Suprapubic skin (tissue), 4 donors: ENCODE measurements around the gene EPHA4.

Experiments
- POLR2A ChIP-seq, 2 donors: fragments of 450-650 bp; IDR thresholded peaks; one replicate each; pipeline ENCODE4 v1.6.1; 2017; ENCODE audit warnings: antibody characterized with exemption in 2 of 2, mild to moderate bottlenecking in 2 of 2, moderate library complexity in 2 of 2
- POLR2AphosphoS5 ChIP-seq, 3 donors: sonication (generic); formaldehyde crosslinking; IDR thresholded peaks; one replicate each; pipeline ENCODE4 v1.6.1; 2017; ENCODE audit warnings: antibody characterized with exemption in 3 of 3
- TF ChIP-seq, protein P1 (sequence below), 2 donors: fragments of 200-600 bp in 1 of 2; fragments of 450-650 bp in 1 of 2; sonication (generic) in 1 of 2; IDR thresholded peaks; one replicate each; pipeline ENCODE4 v1.5.1; 2016 to 2019; ENCODE audit warnings: antibody characterized with exemption in 2 of 2, mild to moderate bottlenecking in 1 of 2, moderate library complexity in 1 of 2

- TF ChIP-seq, protein P1, sequence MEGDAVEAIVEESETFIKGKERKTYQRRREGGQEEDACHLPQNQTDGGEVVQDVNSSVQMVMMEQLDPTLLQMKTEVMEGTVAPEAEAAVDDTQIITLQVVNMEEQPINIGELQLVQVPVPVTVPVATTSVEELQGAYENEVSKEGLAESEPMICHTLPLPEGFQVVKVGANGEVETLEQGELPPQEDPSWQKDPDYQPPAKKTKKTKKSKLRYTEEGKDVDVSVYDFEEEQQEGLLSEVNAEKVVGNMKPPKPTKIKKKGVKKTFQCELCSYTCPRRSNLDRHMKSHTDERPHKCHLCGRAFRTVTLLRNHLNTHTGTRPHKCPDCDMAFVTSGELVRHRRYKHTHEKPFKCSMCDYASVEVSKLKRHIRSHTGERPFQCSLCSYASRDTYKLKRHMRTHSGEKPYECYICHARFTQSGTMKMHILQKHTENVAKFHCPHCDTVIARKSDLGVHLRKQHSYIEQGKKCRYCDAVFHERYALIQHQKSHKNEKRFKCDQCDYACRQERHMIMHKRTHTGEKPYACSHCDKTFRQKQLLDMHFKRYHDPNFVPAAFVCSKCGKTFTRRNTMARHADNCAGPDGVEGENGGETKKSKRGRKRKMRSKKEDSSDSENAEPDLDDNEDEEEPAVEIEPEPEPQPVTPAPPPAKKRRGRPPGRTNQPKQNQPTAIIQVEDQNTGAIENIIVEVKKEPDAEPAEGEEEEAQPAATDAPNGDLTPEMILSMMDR (IDR thresholded peaks at IDR 0.05), result no peak
- TF ChIP-seq POLR2AphosphoS5 (IDR thresholded peaks at IDR 0.05), result no peak
- TF ChIP-seq POLR2A (IDR thresholded peaks at IDR 0.05), result no peak
These were observed 70.8 kb downstream of the EPHA4 start for GRCh38 chr2:221501210-221501882.
